Stomach (tissue), 9 donors: ENCODE data around the gene FST. TPM values are rescaled to one million over a fixed set of nuclear protein-coding genes. Genes with fewer than 3 reads are reported as not detected.

Experiments used
- DNase-seq, 2 donors: peaks; one replicate each; pipeline versions ENCODE4 v3.0.0 to v3.0.0-alpha.2; 2013 to 2019
- H3K27ac ChIP-seq, 5 donors: fragments of 200-600 bp in 4 of 5; sonication (generic) in 4 of 5; one replicate each; pipeline ENCODE4 v1.5.1; 2013 to 2019; ENCODE audit warnings: mild to moderate bottlenecking in 1 of 5, moderate library complexity in 1 of 5
- H3K27me3 ChIP-seq, 3 donors: fragments of 200-600 bp; sonication (generic); one replicate each; pipeline ENCODE4 v1.5.1; 2017 to 2019; ENCODE audit warnings: mixed run types in 1 of 3
- H3K36me3 ChIP-seq, 4 donors: fragments of 200-600 bp; sonication (generic); 1 replicate in 3 of 4; 2 replicates in 1 of 4; pipeline ENCODE4 v1.5.1; 2016 to 2019
- H3K4me1 ChIP-seq, 4 donors: fragments of 200-600 bp; sonication (generic); one replicate each; pipeline ENCODE4 v1.5.1; 2016 to 2019
- H3K4me3 ChIP-seq, 4 donors: fragments of 200-600 bp; sonication (generic) in 3 of 4; one replicate each; pipeline ENCODE4 v1.5.1; 2016 to 2019; ENCODE audit warnings: mild to moderate bottlenecking in 1 of 4
- H3K9me3 ChIP-seq, 4 donors: fragments of 200-600 bp; sonication (generic); one replicate each; pipeline ENCODE4 v1.5.1; 2016 to 2019
- CTCF ChIP-seq, 7 experiments: fragments of 450-650 bp in 4 of 7; fragments of 200-600 bp in 3 of 7; sonication (generic) in 3 of 7; IDR thresholded peaks; one replicate each; pipeline ENCODE4 v1.5.1; 2016 to 2019; ENCODE audit warnings: antibody characterized with exemption in 7 of 7, control low read depth in 2 of 7, mild to moderate bottlenecking in 1 of 7
- EP300 ChIP-seq: sonication (generic); formaldehyde crosslinking; IDR thresholded peaks from one replicate; pipeline ENCODE4 v1.6.1; 2017; ENCODE audit warnings: antibody characterized with exemption
- POLR2A ChIP-seq, 4 donors: fragments of 450-650 bp; IDR thresholded peaks; one replicate each; pipeline ENCODE4 v1.6.1; 2016; ENCODE audit warnings: antibody characterized with exemption in 4 of 4, control low read depth in 2 of 4, mild to moderate bottlenecking in 1 of 4, moderate library complexity in 1 of 4
- POLR2AphosphoS5 ChIP-seq, 3 donors: sonication (generic); formaldehyde crosslinking; IDR thresholded peaks; one replicate each; pipeline ENCODE4 v1.6.1; 2016; ENCODE audit warnings: antibody characterized with exemption in 3 of 3
- WGBS, 5 donors: extraction: QIAGEN DNeasy Blood & Tissue Kit in 3 of 5; methylation state at CpG; one replicate each; pipeline versions ENCODE4 v1.1.5 to v1.1.7; 2013 to 2018; 5-methylcytosine and 5-hydroxymethylcytosine counted together
- intact Hi-C: fragments of 100-400 bp; cut with DNase I; formaldehyde crosslinking; loops from one replicate; pipeline ENCODE4 v1.15.1; 2023; ENCODE audit warnings: low total_unique reads
- polyA plus RNA-seq, 3 donors: library from polyadenylated mRNA; stranded (reverse); fragments of 200-250 nt; gene quantifications; one replicate each; pipeline ENCODE4 v1.2.3, GENCODE V29; 2013
- total RNA-seq, 5 donors: library from RNA; depleted of rRNA; stranded (reverse); fragments of >200 nt; gene quantifications; one replicate each; pipeline versions ENCODE4 v1.1.0 to v1.2.3, GENCODE V29; 2014 to 2016
- donor health status: healthy with polysubstance abuse.
- donor health status: Bipolar disorder and iron deficiency.
- donor health status: healthy.

Gene FST
- total and polyA plus RNA-seq, 8 donors = 1.8 to 16.8 (median 8.4) TPM

- WGBS, 5 donors = 77 to 94% (median 86%) methylated on average over 2 of the region's 2 CpGs
- H3K4me1 ChIP-seq = no peaks in the 10 kb centered on the region
- DNase-seq = no peak
- intact Hi-C loops = no loop called here
- H3K9me3 ChIP-seq = no peaks in the 10 kb centered on the region
- no peaks in the 10 kb centered on the region for H3K36me3 ChIP-seq
- TF ChIP-seq EP300 (no peak), POLR2A (IDR thresholded peaks at IDR 0.05) (no peak), CTCF (IDR thresholded peaks at IDR 0.05) (no peak), POLR2AphosphoS5 (IDR thresholded peaks at IDR 0.05) (no peak)
- no peak overlapping the region for H3K27ac ChIP-seq
- no peak overlapping the region for H3K4me3 ChIP-seq
- H3K27me3 ChIP-seq = no peaks in the 10 kb centered on the region
These were observed 43.8 kb upstream of the FST start for GRCh38 chr5:53436480-53437191.

DNA sequence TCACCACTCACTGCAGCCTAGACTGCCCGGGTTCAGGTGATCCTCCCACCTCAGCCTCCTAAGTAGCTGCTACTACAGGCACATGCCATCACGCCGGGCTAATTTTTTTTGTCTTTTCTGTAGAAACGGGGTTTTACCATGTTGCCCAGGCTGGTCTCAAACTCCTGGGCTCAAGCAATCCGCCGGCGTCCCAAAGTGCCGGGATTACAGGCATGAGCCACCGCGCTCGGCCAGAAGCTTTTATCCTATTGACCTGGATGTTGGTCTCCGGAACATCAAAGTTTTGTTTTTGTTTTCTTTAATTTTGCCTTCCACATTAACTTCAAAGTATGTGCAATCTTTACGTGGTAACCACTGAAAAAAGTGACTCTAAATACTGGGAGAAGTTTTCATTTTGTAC, 42.4 kb upstream of the FST start:
- no peaks in the 10 kb centered on the region for H3K36me3 ChIP-seq
- H3K9me3 ChIP-seq = no peaks in the 10 kb centered on the region
- H3K4me1 ChIP-seq = no peaks in the 10 kb centered on the region
- intact Hi-C loops = no loop called here
- no peaks in the 10 kb centered on the region for H3K27me3 ChIP-seq
- DNase-seq = no peak
- H3K4me3 ChIP-seq = no peak overlapping the region
- WGBS, 5 donors = 93 to 97% (median 96%) methylated on average over 13 of the region's 13 CpGs
- TF ChIP-seq POLR2AphosphoS5 (IDR thresholded peaks at IDR 0.05) = no peak
- no peak for TF ChIP-seq CTCF (IDR thresholded peaks at IDR 0.05)
- no peak for TF ChIP-seq EP300
- TF ChIP-seq POLR2A (IDR thresholded peaks at IDR 0.05) = no peak
- H3K27ac ChIP-seq = no peak overlapping the region

DNA sequence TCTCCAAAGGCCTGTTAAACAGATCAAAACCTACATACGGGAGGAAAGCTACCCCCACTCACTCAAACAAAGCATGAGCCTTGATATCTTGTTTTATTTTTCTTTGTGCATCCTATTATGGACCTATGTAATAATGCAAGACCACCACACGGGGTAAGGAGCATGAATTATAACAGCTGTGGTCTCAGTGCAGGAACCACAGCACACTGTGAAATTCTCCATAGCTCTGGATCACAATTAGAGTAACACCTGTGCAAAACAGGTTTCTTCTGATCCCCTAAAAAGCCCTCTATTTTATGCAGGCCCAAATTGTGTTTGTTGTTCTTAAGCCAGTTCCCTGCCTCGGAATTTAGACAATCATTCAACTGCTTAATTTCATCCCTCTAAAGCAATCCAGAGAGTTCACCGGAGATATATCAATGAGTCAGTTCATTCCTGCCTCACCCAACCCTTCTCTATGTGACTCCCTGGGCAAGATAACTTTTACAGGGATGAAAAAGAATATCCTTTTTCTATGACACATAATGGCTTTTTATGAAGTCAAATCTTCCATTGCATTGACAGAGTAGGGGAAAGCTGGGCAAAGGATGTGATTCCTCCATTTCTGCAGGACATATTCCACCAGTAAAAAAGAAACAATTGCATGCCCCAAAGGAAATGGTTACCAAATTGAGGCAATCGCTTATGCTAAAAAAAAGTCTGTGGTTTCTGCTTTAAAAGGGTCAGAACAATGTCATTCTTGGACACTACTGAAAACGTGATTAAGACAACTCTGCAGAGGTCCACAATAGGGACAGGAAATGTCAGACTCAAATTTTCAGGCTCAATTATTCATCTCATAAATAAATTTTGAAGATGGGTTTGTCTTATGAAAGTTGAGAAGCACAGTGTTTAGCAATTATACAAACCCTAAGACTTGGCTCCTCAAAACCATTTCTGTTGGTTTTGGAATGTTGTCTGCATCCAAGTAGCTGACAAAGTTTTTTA, 41.6 kb upstream of the FST start:
- TF ChIP-seq EP300 (no peak), POLR2A (IDR thresholded peaks at IDR 0.05) (no peak), CTCF (IDR thresholded peaks at IDR 0.05) (no peak)
- no peaks in the 10 kb centered on the region for H3K4me1 ChIP-seq
- H3K9me3 ChIP-seq = no peaks in the 10 kb centered on the region
- no peak overlapping the region for H3K27ac ChIP-seq
- H3K4me3 ChIP-seq = no peak overlapping the region
- H3K27me3 ChIP-seq = no peaks in the 10 kb centered on the region
- WGBS, 5 donors = 61 to 78% (median 74%) methylated on average over 6 of the region's 6 CpGs
- no peaks in the 10 kb centered on the region for H3K36me3 ChIP-seq
- intact Hi-C loops = no loop called here
- DNase-seq = no peak

- intact Hi-C loops = no loop called here
- H3K27ac ChIP-seq = no peak overlapping the region
- H3K27me3 ChIP-seq = no peaks in the 10 kb centered on the region
- H3K36me3 ChIP-seq = no peaks in the 10 kb centered on the region
- no peak for DNase-seq
- no peak overlapping the region for H3K4me3 ChIP-seq
- TF ChIP-seq POLR2A (IDR thresholded peaks at IDR 0.05) (no peak), EP300 (no peak), POLR2AphosphoS5 (IDR thresholded peaks at IDR 0.05) (no peak), CTCF (IDR thresholded peaks at IDR 0.05) (no peak)
- H3K4me1 ChIP-seq = no peaks in the 10 kb centered on the region
- H3K9me3 ChIP-seq = no peaks in the 10 kb centered on the region
- 90 to 100% (median 91%) methylated on average over 1 of the region's 1 CpG for WGBS, 5 donors
These were observed 37.5 kb upstream of the FST start for GRCh38 chr5:53442961-53443360.
